Memory B cell (primary cell): ENCODE results near the gene TIMM10.

Experiments
- ATAC-seq: fragments of 150-1000 bp; cut with Tn5 transposase; 2 replicates; pipeline ENCODE4 v1.10.0; 2021; ENCODE audit warnings: low read depth, mild to moderate bottlenecking, moderate library complexity
- DNase-seq, 2 donors: peaks; one replicate each; pipeline ENCODE4 v3.0.0; 2022; ENCODE audit warnings: low spot score in 2 of 2
- H3K27ac Mint-ChIP-seq: one replicate; pipeline ENCODE4 v1.8.0; 2022; ENCODE audit warnings: mild to moderate bottlenecking, moderate library complexity, mixed read lengths
- H3K27me3 Mint-ChIP-seq: one replicate; pipeline ENCODE4 v1.8.0; 2022; ENCODE audit warnings: mixed read lengths
- H3K36me3 Mint-ChIP-seq: one replicate; pipeline ENCODE4 v1.8.0; 2022; ENCODE audit warnings: mild to moderate bottlenecking, mixed read lengths
- H3K4me1 Mint-ChIP-seq: one replicate; pipeline ENCODE4 v1.8.0; 2022; ENCODE audit warnings: mixed read lengths
- H3K4me3 Mint-ChIP-seq: one replicate; pipeline ENCODE4 v1.8.0; 2022; ENCODE audit warnings: mild to moderate bottlenecking, moderate library complexity, mixed read lengths
- H3K9me3 Mint-ChIP-seq: one replicate; pipeline ENCODE4 v1.8.0; 2022; ENCODE audit warnings: mixed read lengths

Gene TIMM10

DNA sequence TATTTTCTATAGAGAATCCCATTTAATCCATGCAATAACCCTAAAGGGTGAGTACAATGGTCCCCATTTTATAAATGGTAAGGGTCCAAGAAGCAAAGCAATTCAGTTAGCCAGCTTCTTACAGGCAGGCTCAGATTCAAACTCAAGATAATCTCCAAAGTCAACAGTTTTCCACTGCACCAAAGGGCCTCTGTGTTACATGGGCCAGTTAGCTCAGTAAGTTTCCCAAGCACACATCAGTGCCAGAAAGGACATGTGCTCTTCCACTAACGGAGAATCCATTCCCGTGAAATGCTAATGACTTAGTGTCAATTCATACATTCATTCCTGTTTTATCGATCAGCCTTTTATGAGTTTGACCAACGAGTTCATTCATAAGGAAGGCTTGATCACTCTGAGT lies 26.0 kb downstream of the TIMM10 start:
- H3K9me3 Mint-ChIP-seq, result no peaks in the 10 kb centered on the region
- no peak overlapping the region for H3K4me3 Mint-ChIP-seq
- DNase-seq (no peak), ATAC-seq (no peak)
- H3K36me3 Mint-ChIP-seq, result peaks cover 2% of the 10 kb centered on the region
- peaks cover 3% of the 10 kb centered on the region for H3K4me1 Mint-ChIP-seq
- no peak overlapping the region for H3K27ac Mint-ChIP-seq
- no peaks in the 10 kb centered on the region for H3K27me3 Mint-ChIP-seq

DNA sequence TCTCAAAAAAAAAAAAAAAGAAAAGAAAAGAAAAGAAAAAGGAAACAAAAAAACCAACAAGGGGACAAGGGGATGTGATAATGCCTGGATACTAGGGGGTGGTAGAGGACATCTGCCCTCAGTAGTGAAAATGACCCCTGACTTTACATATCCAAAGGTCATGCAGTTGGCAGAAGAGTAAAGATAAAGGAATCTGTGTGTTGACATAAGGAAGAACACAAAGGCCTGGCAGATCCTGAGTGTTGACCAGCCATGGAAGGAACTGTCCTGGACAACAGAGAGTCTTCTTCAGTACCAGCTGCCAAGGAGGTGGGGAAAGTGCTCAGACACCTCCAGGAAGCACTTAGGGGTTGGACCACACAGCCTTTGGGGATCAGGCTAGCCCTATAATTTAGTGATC lies 27.7 kb downstream of the TIMM10 start:
- no peak for ATAC-seq
- no peaks in the 10 kb centered on the region for H3K9me3 Mint-ChIP-seq
- no peak overlapping the region for H3K27ac Mint-ChIP-seq
- no peaks in the 10 kb centered on the region for H3K27me3 Mint-ChIP-seq
- H3K36me3 Mint-ChIP-seq, result peaks cover 2% of the 10 kb centered on the region
- H3K4me3 Mint-ChIP-seq, result no peak overlapping the region
- DNase-seq, result no peak
- H3K4me1 Mint-ChIP-seq, result peaks cover 3% of the 10 kb centered on the region

DNA sequence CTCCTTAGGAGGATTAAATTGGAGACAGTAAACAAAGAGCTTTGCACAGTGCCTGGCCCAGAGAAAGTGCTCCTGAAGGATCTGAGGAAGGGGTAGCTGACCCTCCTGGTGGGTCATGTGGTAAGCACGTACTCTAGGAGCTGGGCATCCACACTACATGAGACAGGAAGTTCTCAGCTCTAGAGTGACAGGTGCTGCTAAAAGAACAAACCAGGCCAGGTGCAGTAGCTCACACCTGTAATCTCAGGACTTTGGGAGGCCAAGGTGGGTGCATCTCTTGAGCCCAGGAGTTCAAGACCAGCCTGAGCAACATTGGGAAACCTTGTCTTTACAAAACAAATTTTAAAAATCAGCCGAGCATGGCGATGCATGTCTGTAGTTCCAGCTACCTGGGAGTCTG lies 28.2 kb downstream of the TIMM10 start:
- Mint-ChIP-seq H3K27ac (no peak overlapping the region), H3K4me3 (no peak overlapping the region), H3K9me3 (no peaks in the 10 kb centered on the region), H3K4me1 (peaks cover 3% of the 10 kb centered on the region), H3K27me3 (no peaks in the 10 kb centered on the region), H3K36me3 (peaks cover 2% of the 10 kb centered on the region)
- DNase-seq (no peak), ATAC-seq (no peak)

DNA sequence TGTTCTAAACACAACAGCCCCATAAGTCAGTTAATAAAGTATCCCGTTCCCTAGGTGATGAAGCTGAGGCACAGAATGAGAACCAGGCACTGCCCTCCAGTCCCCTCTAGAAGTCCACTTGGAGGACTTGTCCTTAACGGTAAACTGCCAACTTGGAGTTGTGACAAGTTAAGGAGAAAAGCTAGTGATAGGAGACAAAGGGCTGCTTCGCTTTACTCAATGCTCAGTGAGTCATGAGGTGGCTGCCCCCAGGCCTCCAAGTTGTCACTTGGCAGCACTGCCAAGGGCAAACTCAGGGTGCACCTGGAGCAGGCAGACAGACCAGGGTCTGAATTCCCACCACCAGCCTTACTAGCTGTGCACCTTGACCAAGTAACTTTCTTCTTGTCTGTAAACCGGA lies 28.6 kb downstream of the TIMM10 start:
- Mint-ChIP-seq H3K27me3 (no peaks in the 10 kb centered on the region), H3K4me3 (no peak overlapping the region), H3K9me3 (no peaks in the 10 kb centered on the region), H3K27ac (no peak overlapping the region), H3K4me1 (peaks cover 3% of the 10 kb centered on the region), H3K36me3 (peaks cover 2% of the 10 kb centered on the region)
- DNase-seq, result no peak
- ATAC-seq, result no peak

DNA sequence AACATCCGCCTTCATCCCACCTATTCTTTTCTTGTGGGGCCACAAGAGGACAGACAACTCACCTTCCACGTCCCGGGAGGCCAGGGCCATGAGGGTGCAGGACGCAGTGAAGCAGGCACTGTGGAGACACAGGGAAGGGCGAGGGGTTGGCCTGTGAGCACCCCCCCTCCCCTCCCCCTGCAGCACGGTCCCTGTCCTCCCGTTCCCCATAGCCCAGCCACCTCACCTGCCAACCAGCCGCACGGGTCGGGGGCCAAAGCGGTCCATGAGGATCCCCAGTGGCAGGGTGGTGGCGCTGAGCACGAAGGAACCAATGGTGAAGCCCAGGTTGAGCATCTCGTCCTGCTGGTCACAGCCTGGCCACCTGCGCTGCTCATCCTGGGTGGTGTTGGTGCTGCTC lies 29.6 kb downstream of the TIMM10 start:
- Mint-ChIP-seq H3K27ac (no peak overlapping the region), H3K27me3 (no peaks in the 10 kb centered on the region), H3K4me3 (no peak overlapping the region), H3K9me3 (no peaks in the 10 kb centered on the region), H3K4me1 (peaks cover 3% of the 10 kb centered on the region), H3K36me3 (peaks cover 2% of the 10 kb centered on the region)
- no peak for DNase-seq
- ATAC-seq, result no peak

DNA sequence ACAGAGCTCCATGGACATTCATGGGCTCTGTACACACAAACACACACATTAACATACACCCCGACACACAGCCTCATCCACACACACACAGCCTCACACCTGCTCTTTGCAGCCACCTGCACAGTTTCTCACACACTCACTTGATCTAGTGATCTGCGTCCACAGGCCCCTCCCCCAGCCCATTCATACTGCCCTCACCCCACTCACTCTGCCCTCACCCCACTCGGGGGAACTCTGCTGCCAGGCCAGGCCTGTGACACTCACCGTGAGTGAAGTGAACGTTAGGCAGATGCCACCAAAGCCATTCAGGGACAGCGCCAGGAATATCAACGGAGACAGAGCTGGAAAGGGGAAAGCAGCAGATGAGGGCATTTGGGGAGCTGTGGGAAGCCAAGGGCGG lies 30.0 kb downstream of the TIMM10 start:
- no peaks in the 10 kb centered on the region for H3K9me3 Mint-ChIP-seq
- H3K27ac Mint-ChIP-seq, result no peak overlapping the region

DNA sequence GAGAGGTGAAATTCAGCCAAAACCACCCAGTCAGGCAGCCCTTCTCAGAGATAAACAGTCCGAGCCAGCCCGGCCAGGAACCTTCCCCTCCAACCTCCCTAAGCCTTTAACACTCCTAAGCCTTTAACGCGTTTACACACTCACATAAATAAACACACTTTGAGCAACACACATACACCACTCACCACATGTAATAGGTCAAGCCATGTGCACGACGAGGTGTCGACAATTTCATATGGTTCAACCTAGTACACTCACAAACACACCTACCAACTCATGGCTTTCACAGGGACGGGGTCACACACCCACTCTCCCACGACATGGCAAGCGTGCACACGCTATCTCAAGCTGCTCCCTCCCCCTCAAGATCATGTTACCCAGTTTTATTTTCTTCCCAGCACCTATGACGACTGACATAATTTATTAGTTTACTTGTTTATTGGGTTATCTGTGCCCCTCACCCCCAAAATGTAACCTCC lies 30.5 kb downstream of the TIMM10 start:
- Mint-ChIP-seq H3K9me3 (no peaks in the 10 kb centered on the region), H3K4me1 (peaks cover 3% of the 10 kb centered on the region), H3K4me3 (no peak overlapping the region), H3K36me3 (peaks cover 2% of the 10 kb centered on the region), H3K27me3 (no peaks in the 10 kb centered on the region), H3K27ac (no peak overlapping the region)
- DNase-seq, result no peak
- no peak for ATAC-seq

More for the DNA sequence above, 30.0 kb downstream of the TIMM10 start:
- Mint-ChIP-seq H3K27me3 (no peaks in the 10 kb centered on the region), H3K4me3 (no peak overlapping the region), H3K36me3 (peaks cover 2% of the 10 kb centered on the region), H3K4me1 (peaks cover 3% of the 10 kb centered on the region)
- ATAC-seq (no peak), DNase-seq (no peak)

DNA sequence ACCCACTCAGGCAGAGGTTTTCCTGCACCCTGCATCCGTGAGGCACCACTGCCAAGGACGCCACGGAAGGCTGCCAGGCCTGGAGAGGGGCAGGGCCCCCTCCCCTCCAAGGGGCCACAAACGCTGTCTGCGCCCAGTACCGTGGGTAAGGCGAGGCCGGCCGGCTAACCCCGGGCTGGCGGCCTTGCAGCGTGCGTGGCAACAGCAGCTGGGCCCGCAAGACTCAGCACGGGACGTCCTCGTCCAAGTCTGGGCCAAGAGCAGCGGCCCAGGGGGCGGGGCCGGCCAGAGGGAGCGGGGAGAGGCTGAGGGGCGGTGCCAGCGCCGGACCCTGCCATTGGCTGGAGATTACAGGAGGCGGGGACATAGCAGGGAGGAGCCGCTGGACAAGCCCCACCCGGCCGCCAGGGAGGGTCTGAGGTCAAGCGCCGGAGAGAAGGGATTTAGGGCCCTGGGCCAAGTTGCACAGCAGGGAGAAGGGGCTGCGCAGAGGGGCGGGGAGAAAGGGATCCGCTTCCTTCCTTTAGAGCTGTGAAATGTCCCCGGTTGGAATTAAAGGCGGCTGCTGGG lies 31.1 kb downstream of the TIMM10 start:
- peaks cover 2% of the 10 kb centered on the region for H3K36me3 Mint-ChIP-seq

DNA sequence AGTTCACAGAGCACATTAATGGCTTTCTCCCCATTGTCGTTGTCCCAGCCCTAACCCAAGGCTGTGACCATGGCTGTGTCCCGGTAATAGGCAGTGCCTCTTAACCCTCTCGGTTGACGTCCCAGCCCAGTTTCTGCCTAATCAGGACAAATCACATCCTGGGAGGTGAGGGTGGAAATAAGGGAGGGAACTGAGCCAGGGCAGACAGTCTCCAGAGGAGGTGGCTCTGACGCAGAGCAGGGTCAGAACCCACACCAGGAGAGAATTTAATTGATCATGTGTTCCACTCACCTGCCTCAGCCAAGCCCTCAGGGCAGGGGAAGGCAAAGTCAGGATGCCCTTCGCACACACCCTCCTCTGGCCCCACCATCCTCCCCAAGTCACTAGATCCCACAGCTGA lies 32.0 kb downstream of the TIMM10 start:
- Mint-ChIP-seq H3K4me3 (no peak overlapping the region), H3K9me3 (no peaks in the 10 kb centered on the region), H3K36me3 (peaks cover 2% of the 10 kb centered on the region), H3K4me1 (peaks cover 3% of the 10 kb centered on the region), H3K27ac (no peak overlapping the region), H3K27me3 (no peaks in the 10 kb centered on the region)
- DNase-seq (no peak), ATAC-seq (no peak)

More for the DNA sequence above, 31.1 kb downstream of the TIMM10 start:
- ATAC-seq, result peak; percentile 86
- no peaks in the 10 kb centered on the region for H3K9me3 Mint-ChIP-seq
- no peak overlapping the region for H3K27ac Mint-ChIP-seq
- no peaks in the 10 kb centered on the region for H3K27me3 Mint-ChIP-seq
- DNase-seq, result no peak
- peaks cover 3% of the 10 kb centered on the region for H3K4me1 Mint-ChIP-seq
- H3K4me3 Mint-ChIP-seq, result peak overlapping the region; percentile 37

DNA sequence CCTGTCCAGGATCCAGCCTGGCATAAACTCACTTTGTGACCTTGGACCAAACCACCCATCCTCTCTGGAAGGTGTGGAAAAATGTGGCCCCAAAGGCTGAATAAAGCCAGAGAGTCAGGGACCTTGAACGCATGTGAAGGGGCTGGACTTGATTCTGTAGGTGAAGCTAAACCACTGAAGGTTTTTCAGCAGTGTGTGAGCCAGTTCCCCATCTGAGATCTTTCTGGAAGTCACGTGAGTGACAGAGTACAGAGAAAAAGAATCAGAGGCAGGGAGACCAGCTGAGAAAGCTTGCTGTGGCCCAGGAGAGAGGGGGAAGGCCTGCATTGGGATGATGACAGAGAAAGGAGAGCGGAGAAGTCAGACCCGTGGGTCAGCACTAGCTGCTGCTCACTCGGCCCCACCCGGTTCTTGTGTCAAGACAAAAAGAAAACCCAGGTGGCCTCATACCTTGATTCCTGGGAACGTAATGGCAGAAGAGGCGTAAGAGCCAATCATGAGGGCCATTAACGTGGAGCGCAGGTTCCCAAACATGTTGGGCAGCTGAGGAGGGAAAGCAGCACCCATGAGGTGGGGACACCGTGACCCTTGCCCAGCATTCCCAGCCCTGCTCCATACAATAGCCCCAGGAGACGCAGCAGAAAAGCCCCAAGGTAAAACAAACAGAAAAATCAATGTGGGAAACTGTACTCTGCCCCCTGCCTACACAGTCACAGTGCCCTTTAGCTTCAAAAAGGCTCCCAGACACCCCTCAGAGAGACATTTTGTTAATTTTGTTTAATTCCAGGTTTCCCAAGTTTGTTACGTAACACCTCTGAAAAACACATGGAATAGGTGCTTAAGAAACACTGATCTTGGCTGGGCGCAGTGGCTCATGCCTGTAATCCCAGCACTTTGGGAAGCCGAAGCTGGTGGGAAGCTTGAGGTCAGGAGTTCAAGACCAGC lies 33.0 kb downstream of the TIMM10 start:
- H3K4me1 Mint-ChIP-seq, result peaks cover 3% of the 10 kb centered on the region
- DNase-seq (no peak), ATAC-seq (no peak)
- H3K36me3 Mint-ChIP-seq, result peaks cover 2% of the 10 kb centered on the region
- H3K4me3 Mint-ChIP-seq, result no peak overlapping the region
- no peaks in the 10 kb centered on the region for H3K27me3 Mint-ChIP-seq
- no peaks in the 10 kb centered on the region for H3K9me3 Mint-ChIP-seq
- H3K27ac Mint-ChIP-seq, result no peak overlapping the region

DNA sequence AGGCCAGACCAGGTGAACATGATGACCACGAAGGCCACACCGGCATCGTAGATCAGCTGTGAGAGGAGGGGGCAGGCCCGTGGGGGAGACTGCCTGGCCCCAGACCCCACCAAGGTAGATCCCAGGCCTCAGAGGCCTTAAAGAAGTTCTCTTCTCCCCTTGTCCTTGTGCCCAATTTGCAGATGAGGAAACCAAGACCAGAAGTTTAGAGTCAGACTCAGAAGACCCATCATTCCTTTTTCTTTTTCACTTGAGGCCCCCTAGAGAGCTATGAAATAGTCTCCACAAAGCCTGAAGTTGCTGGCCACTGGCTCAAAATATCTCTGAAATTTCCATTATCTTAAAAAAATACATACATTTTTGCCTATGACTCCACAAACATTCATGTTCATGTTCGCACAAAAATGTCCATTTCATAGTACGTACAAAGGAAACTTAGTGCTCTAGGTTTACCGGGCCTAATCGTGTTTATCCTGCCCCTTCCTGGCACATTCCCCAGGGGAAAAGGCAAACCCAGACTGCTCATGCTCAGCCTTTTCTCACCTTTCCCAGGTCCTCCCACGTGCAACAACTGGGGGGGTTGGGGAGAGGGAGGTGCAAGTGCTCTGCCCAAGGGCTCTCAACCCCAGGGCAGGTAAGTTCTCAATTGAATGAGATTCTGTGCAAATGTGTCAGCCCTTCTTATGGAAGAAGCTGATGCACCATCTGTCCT lies 34.3 kb downstream of the TIMM10 start:
- Mint-ChIP-seq H3K4me1 (peaks cover 3% of the 10 kb centered on the region), H3K9me3 (no peaks in the 10 kb centered on the region), H3K36me3 (peaks cover 2% of the 10 kb centered on the region), H3K27me3 (no peaks in the 10 kb centered on the region), H3K27ac (no peak overlapping the region), H3K4me3 (no peak overlapping the region)
- ATAC-seq (no peak), DNase-seq (no peak)

DNA sequence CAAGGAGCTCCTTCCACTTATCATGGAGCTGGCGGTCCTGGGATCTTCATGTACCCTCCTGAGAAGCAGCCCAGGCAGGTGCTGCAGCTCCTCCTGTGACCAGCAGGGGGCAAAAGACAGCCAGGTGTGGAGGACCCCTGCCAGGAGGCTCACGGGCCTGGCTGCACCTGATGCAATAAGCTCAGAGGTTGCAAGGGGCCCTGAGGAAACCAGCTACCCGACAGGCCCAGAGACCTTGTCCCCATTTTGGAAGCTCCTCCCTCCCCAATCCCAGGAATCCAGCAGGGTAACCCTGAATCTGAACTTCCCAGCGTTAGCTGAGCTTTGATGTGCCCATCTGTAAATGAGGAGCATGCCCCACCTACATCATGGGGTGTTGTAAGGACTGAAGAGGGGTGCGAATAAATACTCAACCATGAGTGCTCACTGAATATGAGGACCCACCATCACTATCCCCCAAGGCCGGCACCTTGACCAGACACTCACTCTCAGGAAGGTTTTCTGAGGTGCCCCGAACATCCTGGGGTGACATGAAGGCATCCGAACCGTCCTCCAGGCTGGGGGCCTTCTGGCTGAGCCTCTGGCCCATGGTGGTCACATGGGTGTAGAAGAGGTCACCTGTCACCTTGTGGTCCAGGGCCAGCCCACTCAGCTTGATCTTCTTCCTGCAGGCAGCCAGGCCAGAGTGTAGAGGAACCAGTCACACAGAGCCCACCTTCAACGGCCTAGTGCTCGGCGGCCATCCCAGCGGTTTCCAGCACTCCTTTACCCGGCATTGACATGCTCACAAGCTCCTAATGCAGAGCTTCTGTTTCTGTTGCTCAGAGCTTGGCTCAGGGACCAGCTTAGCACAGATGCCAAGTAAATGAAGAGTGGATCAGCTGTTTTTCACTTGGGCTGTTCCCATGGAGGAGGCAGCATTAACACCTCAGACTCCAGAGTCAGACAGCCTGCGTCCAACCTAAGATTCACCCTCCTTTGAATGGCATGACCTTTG lies 36.7 kb downstream of the TIMM10 start:
- Mint-ChIP-seq H3K4me3 (no peak overlapping the region), H3K36me3 (no peaks in the 10 kb centered on the region), H3K27ac (no peak overlapping the region), H3K4me1 (no peaks in the 10 kb centered on the region), H3K27me3 (no peaks in the 10 kb centered on the region), H3K9me3 (no peaks in the 10 kb centered on the region)
- peak; percentile 83 for ATAC-seq
- peak; percentile 59 to 79 for DNase-seq

DNA sequence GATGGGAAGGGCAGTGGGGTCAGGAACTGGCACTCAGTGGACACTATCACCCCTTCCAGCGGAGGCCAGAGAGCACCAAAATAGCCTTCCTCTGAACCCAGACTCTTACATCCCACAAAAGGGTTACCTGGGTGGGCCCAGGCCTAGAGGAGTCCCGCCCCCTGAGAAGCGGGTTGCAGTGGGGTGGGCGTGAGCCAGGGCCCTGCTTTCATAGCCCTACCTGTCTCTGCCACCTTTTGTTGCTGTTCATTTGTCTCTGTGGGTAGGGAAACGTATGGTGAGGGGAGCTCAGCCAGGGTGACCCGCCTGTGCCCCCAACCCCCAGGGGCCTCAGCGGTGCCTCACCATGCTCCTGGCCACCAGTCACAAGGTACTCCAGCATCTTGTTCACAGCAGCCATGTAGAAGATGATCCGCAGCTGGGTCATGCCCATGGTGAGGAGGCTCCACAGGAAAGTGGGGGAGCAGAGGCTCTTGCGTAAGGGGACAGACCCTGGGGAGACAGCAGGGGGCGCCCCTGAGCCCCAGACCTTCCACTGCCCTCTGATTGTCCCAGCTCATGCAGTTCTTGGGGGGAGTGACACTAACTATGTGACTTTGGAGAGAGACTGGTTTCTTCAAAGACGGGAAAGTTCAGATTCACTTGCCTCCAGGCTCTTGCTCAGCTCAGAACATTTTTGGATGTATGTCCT lies 39.0 kb downstream of the TIMM10 start:
- DNase-seq (no peak), ATAC-seq (peak; percentile 41)
- Mint-ChIP-seq H3K27ac (no peak overlapping the region), H3K4me3 (no peak overlapping the region), H3K27me3 (no peaks in the 10 kb centered on the region), H3K36me3 (peaks cover 2% of the 10 kb centered on the region), H3K9me3 (no peaks in the 10 kb centered on the region), H3K4me1 (no peaks in the 10 kb centered on the region)
